GM21367 (cell line): Measurements from ENCODE around the gene VARS2.

Experiments used
- ATAC-seq: cut with Tn5 transposase; IDR thresholded peaks from one replicate; pipeline ENCODE4 v1.9.1; 2021; ENCODE audit not compliant: unreplicated experiment

Gene VARS2

GRCh38 chr6:30884521-30885480 is 29.2 kb upstream of the VARS2 start:
- no peak for ATAC-seq

DNA sequence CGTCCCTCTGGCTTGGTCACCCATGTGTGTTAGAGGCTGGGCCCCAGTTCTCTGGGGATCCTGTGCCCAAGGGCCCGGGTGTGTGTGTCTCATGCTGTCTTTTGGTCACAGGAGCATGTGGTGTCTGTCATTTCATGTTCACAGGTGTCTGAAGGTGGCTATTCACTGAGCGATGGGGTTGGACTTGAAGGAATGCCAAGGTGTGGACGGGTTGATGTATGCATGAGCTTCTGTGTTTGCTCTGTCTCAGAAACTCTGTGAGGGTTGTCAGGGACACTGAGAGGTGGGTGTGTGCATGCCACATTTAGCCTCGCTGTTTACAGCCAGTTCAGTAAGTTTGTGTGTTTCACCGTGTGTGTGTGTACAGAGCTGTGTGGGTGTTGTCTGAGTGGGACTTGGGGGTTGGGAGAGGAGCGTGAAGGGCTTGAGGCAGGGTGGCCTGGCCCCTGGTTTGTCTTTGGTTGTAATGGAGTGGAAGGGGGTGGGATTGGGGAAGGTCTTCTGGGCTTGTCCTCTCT is 28.5 kb upstream of the VARS2 start:
- ATAC-seq = no peak

DNA sequence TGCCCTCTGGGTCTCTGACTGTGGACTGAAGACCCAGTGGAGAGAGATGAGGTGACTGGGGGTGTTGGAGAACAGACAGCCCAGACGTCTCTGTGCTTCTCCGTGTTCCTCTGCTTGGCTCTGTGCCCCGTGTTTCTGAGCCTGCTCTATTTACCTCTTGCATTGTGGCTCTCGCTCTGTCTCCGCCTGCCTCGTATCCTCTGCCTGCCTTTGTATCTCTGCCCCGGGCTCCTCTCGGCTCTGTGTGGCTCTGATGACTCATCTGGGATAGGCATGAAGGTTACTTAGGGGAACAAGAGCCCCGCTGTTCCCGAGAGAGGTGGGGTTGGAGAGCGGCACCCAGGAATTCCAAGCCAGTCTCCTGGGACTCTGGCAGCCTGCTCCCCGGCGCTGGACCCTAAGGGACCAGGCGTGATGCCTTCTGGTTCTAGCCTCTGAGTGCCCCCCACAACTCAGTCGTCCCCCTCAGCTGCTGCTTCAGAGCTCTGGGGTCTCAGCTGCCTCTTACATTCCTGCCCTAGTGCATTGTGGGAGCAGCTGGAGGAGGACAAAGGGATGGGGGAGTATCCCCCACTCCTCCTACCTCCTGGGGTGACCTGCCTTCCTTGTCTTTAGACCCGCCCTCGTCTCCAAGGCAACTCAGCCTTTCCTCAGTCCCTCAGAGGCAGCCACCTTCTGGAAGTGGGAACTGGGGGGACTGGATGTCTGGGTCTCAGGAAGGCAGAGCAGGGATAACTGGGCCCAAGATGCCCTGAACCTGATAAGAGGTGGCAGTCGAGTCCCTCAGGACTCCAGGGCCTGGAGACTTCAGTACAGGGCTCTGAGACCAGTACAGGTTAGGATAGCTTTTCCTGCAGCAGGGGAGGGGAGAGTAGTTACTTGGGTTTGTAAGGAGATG is 27.8 kb upstream of the VARS2 start:
- no peak for ATAC-seq

DNA sequence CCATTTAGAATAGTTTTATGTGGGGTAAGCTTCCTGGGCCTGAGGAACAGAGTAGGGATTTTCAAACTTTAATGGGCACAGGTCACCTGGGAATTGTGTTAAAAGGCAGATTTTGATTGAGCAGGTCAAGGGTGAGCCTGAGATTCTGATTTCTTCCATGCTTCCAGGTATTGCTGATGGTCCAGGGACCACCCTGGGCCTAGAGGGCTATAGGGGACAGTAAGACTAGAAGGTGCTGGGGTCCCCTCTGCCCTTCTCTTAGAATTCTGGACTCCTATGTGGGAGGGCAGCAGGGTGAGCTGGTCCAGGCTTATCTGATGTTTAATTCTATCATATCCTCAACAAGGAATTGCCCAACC is 27.2 kb upstream of the VARS2 start:
- ATAC-seq = no peak

- no peak for ATAC-seq
Measured at GRCh38 chr6:30887901-30888815, 25.9 kb upstream of the VARS2 start.

GRCh38 chr6:30888816-30889495 is 25.1 kb upstream of the VARS2 start:
- ATAC-seq = no peak

DNA sequence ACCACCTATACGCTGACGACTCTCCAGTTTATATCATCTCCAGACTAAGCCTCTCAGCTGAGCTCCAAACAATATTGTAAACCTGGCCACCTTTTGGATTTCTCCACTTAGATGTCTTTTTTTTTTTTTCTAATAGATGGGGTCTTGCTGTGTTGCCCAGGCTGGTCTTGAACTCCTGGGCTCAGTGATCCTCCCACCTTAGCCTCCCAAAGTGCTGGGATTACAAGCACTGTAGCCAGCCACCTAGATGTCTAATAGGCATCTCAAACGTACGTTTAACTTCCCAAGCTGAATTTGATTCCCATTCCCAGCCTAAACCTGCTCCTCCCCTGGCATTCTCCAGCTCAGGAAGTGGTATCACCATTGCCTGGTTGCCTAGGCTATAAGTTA is 24.5 kb upstream of the VARS2 start:
- ATAC-seq = no peak

GRCh38 chr6:30889921-30890645 is 24.0 kb upstream of the VARS2 start:
- no peak for ATAC-seq

DNA sequence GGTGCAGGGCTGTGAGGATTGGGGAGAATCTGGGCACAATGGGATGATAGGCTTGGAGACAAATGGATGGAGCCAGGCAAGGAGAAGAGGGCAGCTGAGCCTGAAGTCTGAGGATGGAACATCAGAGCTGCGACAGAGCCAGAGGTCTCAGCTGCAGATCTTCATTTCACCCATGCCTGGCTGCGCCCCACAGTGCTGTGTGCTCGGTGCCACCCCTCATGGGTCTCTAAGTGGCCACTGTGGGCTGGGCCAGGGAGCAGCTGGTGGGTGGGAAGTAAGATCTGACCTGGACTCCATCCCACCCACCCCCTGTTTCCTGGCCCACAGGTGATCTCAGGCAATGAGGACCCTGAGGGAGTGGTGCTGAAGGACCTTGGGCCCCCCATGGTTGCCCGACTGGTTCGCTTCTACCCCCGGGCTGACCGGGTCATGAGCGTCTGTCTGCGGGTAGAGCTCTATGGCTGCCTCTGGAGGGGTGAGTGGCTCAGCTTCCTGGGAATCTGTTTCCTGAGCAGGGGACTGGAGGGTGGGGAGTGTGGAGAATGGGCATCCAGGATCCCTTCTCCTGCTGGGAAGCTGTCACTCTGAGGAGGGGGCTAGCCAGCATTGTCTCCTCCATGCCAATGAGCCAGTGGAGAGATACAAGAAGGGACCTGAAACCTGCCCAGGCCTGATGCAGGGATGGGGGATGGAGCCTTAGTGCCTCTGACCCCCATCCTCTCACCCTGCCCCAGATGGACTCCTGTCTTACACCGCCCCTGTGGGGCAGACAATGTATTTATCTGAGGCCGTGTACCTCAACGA is 23.2 kb upstream of the VARS2 start:
- no peak for ATAC-seq

DNA sequence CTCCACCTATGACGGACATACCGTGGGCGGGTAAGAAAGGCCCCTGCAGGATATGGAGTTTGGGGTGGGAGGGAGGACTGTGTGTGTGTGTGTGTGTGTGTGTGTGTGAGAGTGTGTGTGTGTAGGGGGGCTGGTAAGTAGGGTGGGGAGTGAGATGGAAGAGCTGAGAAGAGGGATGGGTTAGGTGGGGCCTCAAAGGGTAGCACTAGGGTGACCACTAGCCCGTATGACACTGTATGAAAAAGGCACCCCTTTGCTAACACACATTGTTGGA is 22.7 kb upstream of the VARS2 start:
- ATAC-seq = no peak

GRCh38 chr6:30891816-30892538 is 22.1 kb upstream of the VARS2 start:
- no peak for ATAC-seq

GRCh38 chr6:30893001-30893591 is 20.9 kb upstream of the VARS2 start:
- ATAC-seq = no peak

DNA sequence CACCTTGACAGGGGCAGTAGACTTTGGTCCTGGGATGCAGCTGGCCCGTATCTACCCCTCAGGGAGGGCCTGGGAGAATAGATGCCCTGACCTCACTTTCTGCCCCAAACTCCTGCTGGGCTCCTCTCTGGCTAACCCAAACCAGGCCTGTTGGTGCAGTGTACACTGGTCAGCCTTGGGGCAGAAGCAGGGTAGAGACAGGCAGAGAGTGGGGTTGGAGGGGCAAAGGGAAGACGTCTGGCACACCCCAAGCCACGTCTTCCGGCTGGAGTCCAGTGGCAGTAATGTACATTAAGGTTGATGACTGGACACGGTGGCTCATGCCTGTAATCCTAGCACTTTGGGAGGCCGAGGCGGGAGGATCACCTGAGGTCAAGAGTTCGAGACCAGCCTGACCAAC is 20.4 kb upstream of the VARS2 start:
- ATAC-seq = no peak

DNA sequence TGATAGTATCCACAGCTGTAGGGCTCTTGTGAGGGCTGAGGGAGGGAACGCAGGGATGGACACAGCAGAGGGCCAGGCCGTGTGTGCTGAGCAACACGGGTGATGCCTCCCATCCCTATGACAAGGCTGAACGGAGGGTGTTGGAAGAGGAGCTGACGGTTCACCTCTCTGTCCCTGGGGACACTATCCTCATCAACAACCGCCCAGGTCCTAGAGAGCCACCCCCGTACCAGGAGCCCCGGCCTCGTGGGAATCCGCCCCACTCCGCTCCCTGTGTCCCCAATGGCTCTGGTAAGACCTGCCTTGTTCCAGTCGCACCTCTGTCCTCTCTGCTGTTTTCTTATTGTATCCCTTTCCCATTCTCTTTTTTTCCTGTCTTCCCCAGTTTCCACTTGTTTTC is 19.7 kb upstream of the VARS2 start:
- no peak for ATAC-seq

- ATAC-seq = no peak
Measured at GRCh38 chr6:30894935-30895334, 19.1 kb upstream of the VARS2 start.

DNA sequence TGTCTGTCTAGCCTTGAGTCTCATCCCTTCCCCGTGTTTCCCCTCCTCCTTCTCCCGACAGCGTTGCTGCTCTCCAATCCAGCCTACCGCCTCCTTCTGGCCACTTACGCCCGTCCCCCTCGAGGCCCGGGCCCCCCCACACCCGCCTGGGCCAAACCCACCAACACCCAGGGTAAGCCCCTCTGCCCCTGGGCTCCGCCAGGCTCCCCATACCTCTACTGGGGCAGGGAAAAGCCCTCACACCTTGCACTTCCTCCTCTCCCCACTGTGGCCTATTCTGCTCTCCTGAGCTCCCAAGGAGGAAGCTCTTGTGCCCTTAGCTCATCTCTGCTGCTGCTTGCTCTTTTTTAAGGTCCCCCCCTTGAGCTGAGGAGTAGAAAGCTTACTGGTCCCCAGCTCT is 18.7 kb upstream of the VARS2 start:
- ATAC-seq = no peak

DNA sequence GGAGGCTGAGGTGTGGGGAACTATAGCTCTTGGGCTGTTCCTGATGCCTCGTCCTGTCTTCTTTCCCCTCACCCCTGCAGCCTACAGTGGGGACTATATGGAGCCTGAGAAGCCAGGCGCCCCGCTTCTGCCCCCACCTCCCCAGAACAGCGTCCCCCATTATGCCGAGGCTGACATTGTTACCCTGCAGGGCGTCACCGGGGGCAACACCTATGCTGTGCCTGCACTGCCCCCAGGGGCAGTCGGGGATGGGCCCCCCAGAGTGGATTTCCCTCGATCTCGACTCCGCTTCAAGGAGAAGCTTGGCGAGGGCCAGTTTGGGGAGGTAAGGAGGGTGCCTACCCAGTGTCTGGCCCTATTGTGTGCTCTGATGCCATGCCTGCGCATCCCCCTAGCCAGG is 17.5 kb upstream of the VARS2 start:
- no peak for ATAC-seq

DNA sequence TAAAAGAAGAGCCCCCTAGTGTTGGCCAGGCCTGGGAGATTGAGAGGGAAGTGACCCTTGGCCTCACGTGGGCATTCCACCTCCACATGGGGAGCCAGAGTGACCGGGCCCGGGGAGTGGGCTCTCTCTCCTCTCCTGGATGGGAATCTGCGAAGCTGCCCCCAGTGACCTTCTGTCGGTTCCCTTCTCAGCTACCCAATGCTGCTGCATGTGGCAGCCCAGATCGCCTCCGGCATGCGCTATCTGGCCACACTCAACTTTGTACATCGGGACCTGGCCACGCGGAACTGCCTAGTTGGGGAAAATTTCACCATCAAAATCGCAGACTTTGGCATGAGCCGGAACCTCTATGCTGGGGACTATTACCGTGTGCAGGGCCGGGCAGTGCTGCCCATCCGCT is 16.2 kb upstream of the VARS2 start:
- no peak for ATAC-seq
